ENCODE data around the gene LRRC30. TPM values are rescaled to one million over a fixed set of nuclear protein-coding genes. Genes with fewer than 3 reads are reported as not detected.

Gene LRRC30
- total and polyA plus RNA-seq, 2 of the 4 experiments (the other 2 are of a cell fraction): not detected

DNA sequence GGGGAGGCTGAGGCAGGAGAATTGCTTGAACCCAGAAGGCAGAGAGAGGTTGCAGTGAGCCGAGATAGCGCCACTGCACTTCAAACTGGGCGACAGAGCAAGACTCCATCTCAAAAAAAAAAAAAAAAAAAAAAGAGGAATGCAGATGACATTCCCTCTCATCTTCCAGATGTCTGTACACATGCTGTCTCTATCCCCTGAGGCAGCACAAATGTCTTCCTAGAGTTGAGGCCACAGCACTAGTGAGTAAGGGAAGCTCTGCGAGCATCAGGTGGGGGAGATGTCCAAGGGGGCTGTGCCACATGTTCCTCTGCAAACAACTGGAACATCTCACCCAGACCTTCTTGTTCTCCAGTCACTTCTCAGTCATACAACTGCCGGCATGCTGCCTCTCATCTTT lies 35.6 kb upstream of the LRRC30 start:
- intact Hi-C loops (cut with micrococcal nuclease): no loop called here
- Histone ChIP-seq H3K23ac (ENCODE audit: low read depth, low read length) (no peak overlapping the region), H4K8ac (ENCODE audit: low read depth in 2 of 2, low read length in 2 of 2) (no peak overlapping the region), H4K91ac (ENCODE audit: insufficient read depth, low read depth, low read length) (no peak overlapping the region), H2AK9ac (replicated peaks; ENCODE audit: low read depth, low read length, poor library complexity) (no peak overlapping the region), H4K5ac (ENCODE audit: low read depth, low read length) (no peak overlapping the region), H2BK5ac (ENCODE audit: low read depth, low read length, poor library complexity, severe bottlenecking) (no peak overlapping the region), H3K4me2 (ENCODE audit: low read depth, low read length) (no peak overlapping the region), H3K18ac (ENCODE audit: low read depth, low read length) (no peak overlapping the region), H3K14ac (replicated peaks; ENCODE audit: low read depth, low read length) (no peak overlapping the region), H3K9ac (ENCODE audit: low read depth, low read length) (no peak overlapping the region), H2AK5ac (ENCODE audit: low read depth, low read length) (no peak overlapping the region), H3K79me1 (ENCODE audit: low read depth in 1 of 2, low read length in 2 of 2) (no peaks in the 10 kb centered on the region), H3K4ac (ENCODE audit: low read depth, low read length) (no peak overlapping the region), H4K20me1 (ENCODE audit: insufficient read depth, low read length) (no peaks in the 10 kb centered on the region), H3K4me3 (ENCODE audit: insufficient read depth, low read depth, low read length) (no peak overlapping the region), H3K9me3 (ENCODE audit: control insufficient read depth, insufficient read depth, low read length) (no peaks in the 10 kb centered on the region), H2BK20ac (ENCODE audit: low read depth, low read length) (no peak overlapping the region), H3K27ac (ENCODE audit: insufficient read depth, low read length) (no peak overlapping the region), H2AFZ (replicated peaks; ENCODE audit: low read length, poor library complexity) (no peak overlapping the region), H2BK120ac (ENCODE audit: low read depth, low read length) (no peak overlapping the region), H3K4me1 (ENCODE audit: control insufficient read depth, insufficient read depth, low read length) (peaks cover 1% of the 10 kb centered on the region; the same call in 1 of the 2 replicates), H3K9me1 (ENCODE audit: insufficient read depth, low read length) (no peaks in the 10 kb centered on the region), H3K36me3 (ENCODE audit: control insufficient read depth, insufficient read depth, low read length) (no peaks in the 10 kb centered on the region), H3K27me3 (ENCODE audit: control insufficient read depth, insufficient read depth, low read length) (peaks cover 2% of the 10 kb centered on the region; the same call in 1 of the 2 replicates), H3K56ac (ENCODE audit: extremely low read depth, insufficient read depth, low read length) (no peak overlapping the region), H2BK15ac (ENCODE audit: low read depth, low read length) (no peak overlapping the region)
- ATAC-seq (ENCODE audit: low read depth) (no peak), DNase-seq (no peak)
- dilution Hi-C loops (cut with HindIII; ENCODE audit: low sequenced_read_pairs, unreplicated experiment): no loop called here
- ChIA-PET POLR2A (ENCODE audit: unreplicated experiment) (no interaction called here), CTCF (no interaction called here)
- in situ Hi-C loops (cut with MboI; ENCODE audit: low sequenced_read_pairs): no loop called here
- WGBS, 2 experiments (ENCODE audit: extremely low coverage in 2 of 2, insufficient read length in 1 of 2): no CpG with 5 or more reads among the region's 5 CpGs
- BruUV-seq (replicated peaks): no TSS peak
- no peak for TF ChIP-seq FOS (IDR thresholded peaks at IDR 0.05; ENCODE audit: low read depth, low read length)
- no peak for TF ChIP-seq CEBPB (IDR thresholded peaks at IDR 0.05; ENCODE audit: low read depth, low read length)
- no peak for TF ChIP-seq MXI1 (IDR thresholded peaks at IDR 0.05; ENCODE audit: borderline replicate concordance, low read depth, low read length)
- no peak for TF ChIP-seq SMC3 (IDR thresholded peaks at IDR 0.05; ENCODE audit: low read depth, low read length)
- no peak for TF ChIP-seq ELK1 (IDR thresholded peaks at IDR 0.05; ENCODE audit: borderline replicate concordance, low read depth, low read length)
- no peak for TF ChIP-seq NFE2L2 (IDR thresholded peaks at IDR 0.05; ENCODE audit: low read depth, low read length)
- TF ChIP-seq RCOR1 (IDR thresholded peaks at IDR 0.05; ENCODE audit: insufficient replicate concordance, low read length): no peak
- TF ChIP-seq MAFK (IDR thresholded peaks at IDR 0.05; ENCODE audit: low read depth, low read length): no peak
- TF ChIP-seq RAD21 (IDR thresholded peaks at IDR 0.05; ENCODE audit: low read length): no peak
- no peak for TF ChIP-seq BHLHE40 (IDR thresholded peaks at IDR 0.05; ENCODE audit: low read depth, low read length)

All from IMR-90 (cell line).